GM12864 (cell line): ENCODE results near the gene SRPK3.

Source experiments
- DNase-seq: peaks from one replicate; pipeline ENCODE4 v3.0.0-alpha.2; 2011; ENCODE audit warnings: low read depth
- H3K4me3 ChIP-seq: 2 replicates; pipeline ENCODE4 v1.5.1; 2011; ENCODE audit warnings: mild to moderate bottlenecking, low read depth, low read length, control low read depth
- CTCF ChIP-seq: IDR thresholded peaks from 2 replicates; pipeline ENCODE4 v1.5.1; 2011; ENCODE audit warnings: low read depth, mild to moderate bottlenecking, moderate library complexity, low read length, control low read depth, inconsistent platforms; ENCODE audit errors: missing control alignments

The SRPK3 gene

GRCh38 chrX:153800177-153800722 lies 19.4 kb downstream of the SRPK3 start:
- H3K4me3 ChIP-seq: no peak overlapping the region
- TF ChIP-seq CTCF: no peak
- no peak for DNase-seq

GRCh38 chrX:153800746-153801145 lies 19.9 kb downstream of the SRPK3 start:
- no peak for TF ChIP-seq CTCF
- no peak for DNase-seq
- H3K4me3 ChIP-seq: no peak overlapping the region

- no peak for DNase-seq
- H3K4me3 ChIP-seq: no peak overlapping the region
- no peak for TF ChIP-seq CTCF
Observed at GRCh38 chrX:153801669-153802068, 20.8 kb downstream of the SRPK3 start.

- DNase-seq: no peak
- no peak for TF ChIP-seq CTCF
- H3K4me3 ChIP-seq: no peak overlapping the region
Observed at GRCh38 chrX:153802513-153803045, 21.7 kb downstream of the SRPK3 start.

GRCh38 chrX:153803211-153804099 lies 22.6 kb downstream of the SRPK3 start:
- no peak for TF ChIP-seq CTCF
- DNase-seq: no peak
- no peak overlapping the region for H3K4me3 ChIP-seq

- H3K4me3 ChIP-seq: no peak overlapping the region
- no peak for DNase-seq
- TF ChIP-seq CTCF: no peak
Observed at GRCh38 chrX:153804100-153804595, 23.3 kb downstream of the SRPK3 start.

GRCh38 chrX:153804621-153805020 lies 23.8 kb downstream of the SRPK3 start:
- TF ChIP-seq CTCF: no peak
- H3K4me3 ChIP-seq: no peak overlapping the region
- no peak for DNase-seq
